Left lung (tissue), 10 donors: ENCODE measurements around the gene STS. TPM values are rescaled to one million over a fixed set of nuclear protein-coding genes. Genes with fewer than 3 reads are reported as not detected.

Experiments used
- ATAC-seq: fragments of 200-7000 bp; cut with Tn5 transposase; one replicate; pipeline ENCODE4 v1.9.1; 2020; ENCODE audit warnings: moderate library complexity
- DNase-seq, 4 donors: peaks; one replicate each; pipeline ENCODE4 v3.0.0-alpha.2; 2013 to 2020
- H3K27ac ChIP-seq, 2 donors: fragments of 200-600 bp; sonication (generic) in 1 of 2; one replicate each; pipeline versions ENCODE4 v1.5.0 to v1.8.0; 2020 to 2021
- H3K27me3 ChIP-seq, 2 donors: fragments of 200-600 bp; sonication (generic) in 1 of 2; one replicate each; pipeline versions ENCODE4 v1.5.0 to v1.8.0; 2020 to 2021
- H3K36me3 ChIP-seq, 2 donors: fragments of 200-600 bp; sonication (generic) in 1 of 2; one replicate each; pipeline versions ENCODE4 v1.5.0 to v1.8.0; 2020 to 2021
- H3K4me1 ChIP-seq, 2 donors: fragments of 200-600 bp; one replicate each; pipeline ENCODE4 v1.8.0; 2021
- H3K4me3 ChIP-seq, 2 donors: fragments of 200-600 bp; sonication (generic) in 1 of 2; one replicate each; pipeline versions ENCODE4 v1.5.0 to v1.8.0; 2020 to 2021; ENCODE audit warnings: mild to moderate bottlenecking in 1 of 2
- H3K9me3 ChIP-seq, 2 donors: fragments of 200-600 bp; sonication (generic) in 1 of 2; one replicate each; pipeline versions ENCODE4 v1.5.0 to v1.8.0; 2020 to 2021
- intact Hi-C, 2 donors: fragments of 100-400 bp; cut with DNase I; formaldehyde crosslinking; loops; one replicate each; pipeline versions ENCODE4 v1.11.2 to v1.14.2; 2022
- polyA plus RNA-seq, 6 donors: library from polyadenylated mRNA; unstranded; fragments of 120-200 nt; gene quantifications; one replicate each; pipeline ENCODE4 v1.2.1, GENCODE V29; 2013; ENCODE audit not compliant: insufficient read length in 6 of 6
- total RNA-seq, 2 donors: library from RNA; stranded (reverse); fragmentation: NEBNext Ultra II Directional; extraction: Animal tissue kit (Norgen Biotek cat#: 25700); gene quantifications; one replicate each; pipeline ENCODE4 v1.2.1, GENCODE V29; 2021
- TF ChIP-seq, protein P1 (sequence below), 2 donors: fragments of 200-600 bp; sonication (generic) in 1 of 2; IDR thresholded peaks; one replicate each; pipeline versions ENCODE4 v1.5.0 to v1.8.0; 2021; ENCODE audit warnings: antibody characterized with exemption in 2 of 2
- donor health status: DM: no; HTN: yes; CAD: no.
- donor health status: DM: no; HTN: no; CAD: no.

Gene STS
- total and polyA plus RNA-seq, 8 donors, result 4.9 to 33.8 (median 6.2) TPM

DNA sequence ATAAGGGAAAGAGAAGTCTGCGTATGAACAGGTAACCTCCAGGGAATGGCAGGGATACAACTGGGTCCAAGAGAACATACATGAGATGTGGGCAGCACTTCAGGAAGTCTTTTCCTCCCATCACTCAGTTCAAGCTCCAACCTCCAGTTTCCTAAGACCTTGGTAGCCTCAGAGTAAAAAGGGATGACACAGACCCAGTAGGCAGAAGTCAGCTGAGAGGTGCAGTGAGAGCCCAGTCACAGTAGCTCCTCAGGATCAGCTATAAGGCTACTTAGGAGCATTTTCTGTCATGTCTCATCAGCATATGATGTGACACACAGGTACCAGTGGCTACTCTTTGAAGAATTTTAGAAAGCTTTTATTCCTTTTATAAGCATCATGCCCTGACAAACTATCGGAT, 12.5 kb upstream of the STS start:
- ATAC-seq, result no peak
- TF ChIP-seq, protein P1, sequence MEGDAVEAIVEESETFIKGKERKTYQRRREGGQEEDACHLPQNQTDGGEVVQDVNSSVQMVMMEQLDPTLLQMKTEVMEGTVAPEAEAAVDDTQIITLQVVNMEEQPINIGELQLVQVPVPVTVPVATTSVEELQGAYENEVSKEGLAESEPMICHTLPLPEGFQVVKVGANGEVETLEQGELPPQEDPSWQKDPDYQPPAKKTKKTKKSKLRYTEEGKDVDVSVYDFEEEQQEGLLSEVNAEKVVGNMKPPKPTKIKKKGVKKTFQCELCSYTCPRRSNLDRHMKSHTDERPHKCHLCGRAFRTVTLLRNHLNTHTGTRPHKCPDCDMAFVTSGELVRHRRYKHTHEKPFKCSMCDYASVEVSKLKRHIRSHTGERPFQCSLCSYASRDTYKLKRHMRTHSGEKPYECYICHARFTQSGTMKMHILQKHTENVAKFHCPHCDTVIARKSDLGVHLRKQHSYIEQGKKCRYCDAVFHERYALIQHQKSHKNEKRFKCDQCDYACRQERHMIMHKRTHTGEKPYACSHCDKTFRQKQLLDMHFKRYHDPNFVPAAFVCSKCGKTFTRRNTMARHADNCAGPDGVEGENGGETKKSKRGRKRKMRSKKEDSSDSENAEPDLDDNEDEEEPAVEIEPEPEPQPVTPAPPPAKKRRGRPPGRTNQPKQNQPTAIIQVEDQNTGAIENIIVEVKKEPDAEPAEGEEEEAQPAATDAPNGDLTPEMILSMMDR (IDR thresholded peaks at IDR 0.05), result no peak

DNA sequence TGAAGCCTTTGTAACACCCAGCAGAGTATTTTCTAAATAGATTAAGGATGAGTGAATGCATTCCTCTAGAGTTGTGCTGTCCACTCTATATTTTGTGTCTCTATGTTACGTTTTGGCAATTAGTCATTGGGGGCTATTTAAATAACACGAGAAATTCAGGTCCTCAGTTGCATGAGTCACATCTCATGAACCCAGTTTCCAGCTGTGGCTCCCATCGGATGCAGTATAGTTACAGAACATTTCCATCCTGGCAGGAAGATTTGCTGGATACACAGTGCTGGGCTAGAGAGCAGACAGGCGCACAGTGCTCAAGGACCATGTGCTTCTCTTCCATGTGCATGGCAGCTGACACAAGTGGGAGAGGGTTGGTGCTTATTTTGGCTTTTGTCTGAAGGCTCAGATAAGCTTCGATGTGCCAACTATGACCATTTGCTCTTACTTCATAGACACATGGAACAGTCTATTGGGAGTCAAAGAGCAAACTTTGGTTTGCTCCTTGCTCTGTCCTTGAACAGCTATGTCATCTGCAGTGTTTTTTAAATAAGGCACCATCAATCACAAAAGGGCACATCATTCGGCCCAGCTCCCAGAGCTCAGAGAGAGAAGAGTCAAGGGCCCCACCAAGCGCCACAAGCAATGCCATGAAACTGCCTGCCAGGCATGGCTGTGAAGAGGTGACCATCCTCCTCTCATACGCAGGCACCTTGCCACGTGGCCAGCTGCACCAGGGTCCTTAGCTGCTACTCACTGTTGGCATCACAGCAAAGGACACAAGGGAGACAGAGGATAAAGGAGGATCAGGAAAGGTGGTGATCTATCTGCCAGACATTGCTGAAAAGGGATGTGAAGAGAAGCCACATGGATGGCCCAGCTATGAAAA, 8.1 kb upstream of the STS start:
- Histone ChIP-seq H3K36me3 (no peaks in the 10 kb centered on the region), H3K4me3 (no peak overlapping the region), H3K4me1 (no peaks in the 10 kb centered on the region), H3K9me3 (no peaks in the 10 kb centered on the region), H3K27ac (no peak overlapping the region), H3K27me3 (no peaks in the 10 kb centered on the region)
- intact Hi-C loops, result no loop called here
- TF ChIP-seq, protein P1 (IDR thresholded peaks at IDR 0.05), result no peak
- no peak for DNase-seq
- ATAC-seq, result no peak

More for the DNA sequence above, 12.5 kb upstream of the STS start:
- H3K27ac ChIP-seq, result no peak overlapping the region
- H3K4me3 ChIP-seq, result no peak overlapping the region
- intact Hi-C loops, result no loop called here
- no peaks in the 10 kb centered on the region for H3K9me3 ChIP-seq
- no peaks in the 10 kb centered on the region for H3K27me3 ChIP-seq
- H3K4me1 ChIP-seq, result peaks cover 10 to 11% of the 10 kb centered on the region in 2 donors
- no peak for DNase-seq
- no peaks in the 10 kb centered on the region for H3K36me3 ChIP-seq

DNA sequence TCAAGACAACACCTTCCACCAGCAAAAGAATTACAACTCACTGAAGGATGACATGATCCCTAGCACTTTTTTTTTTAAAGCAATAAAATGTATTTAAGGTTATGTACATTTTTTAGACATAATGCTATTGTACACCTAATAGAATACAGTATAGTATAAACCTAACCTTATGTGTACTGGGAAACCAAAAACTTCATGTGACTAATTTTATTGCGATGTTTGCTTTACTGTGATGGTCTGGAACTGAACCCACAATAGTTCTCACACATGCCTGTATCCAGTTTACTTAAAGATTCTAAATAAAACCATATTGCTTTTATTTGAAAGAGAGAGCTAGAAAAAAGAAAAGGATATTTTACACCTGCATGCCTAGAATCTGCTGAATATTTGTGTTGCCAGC, 4.4 kb upstream of the STS start:
- TF ChIP-seq, protein P1 (IDR thresholded peaks at IDR 0.05), result no peak
- intact Hi-C loops, result no loop called here

DNA sequence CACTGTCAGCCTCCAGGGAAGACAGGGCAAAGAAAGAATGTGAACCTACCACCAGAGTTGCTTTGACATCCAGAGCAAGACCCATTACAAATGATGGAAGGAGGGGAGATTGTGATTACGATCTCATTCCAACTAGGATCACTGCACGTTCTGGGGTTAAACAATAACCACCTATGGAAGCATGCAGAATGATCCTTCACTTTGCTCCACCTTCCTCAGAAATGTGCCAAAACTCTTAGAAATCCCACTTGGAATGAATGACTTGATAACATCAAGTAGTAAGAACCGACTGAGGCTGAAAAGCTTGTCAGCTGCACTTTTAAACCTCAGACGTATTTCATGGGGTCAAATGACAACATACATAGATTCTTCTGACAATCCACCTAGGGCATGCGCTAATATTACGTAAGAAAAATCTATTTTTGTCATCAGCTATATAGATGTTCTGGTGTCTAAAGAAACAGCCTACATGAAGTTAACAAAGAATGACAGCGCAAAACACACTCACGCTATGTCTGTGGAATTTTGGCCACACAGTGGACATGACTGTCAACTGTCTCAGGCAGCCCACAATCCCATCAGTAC, 3.5 kb upstream of the STS start:
- no peak for DNase-seq
- H3K27ac ChIP-seq, result no peak overlapping the region
- peak; percentile 3 for ATAC-seq
- no peaks in the 10 kb centered on the region for H3K36me3 ChIP-seq
- TF ChIP-seq, protein P1 (IDR thresholded peaks at IDR 0.05), result no peak
- no peak overlapping the region for H3K4me3 ChIP-seq
- H3K9me3 ChIP-seq, result no peaks in the 10 kb centered on the region
- peaks cover 7 to 18% of the 10 kb centered on the region in 2 donors for H3K4me1 ChIP-seq
- intact Hi-C loops, result no loop called here
- no peaks in the 10 kb centered on the region for H3K27me3 ChIP-seq

More for the DNA sequence above, 4.4 kb upstream of the STS start:
- Histone ChIP-seq H3K27me3 (no peaks in the 10 kb centered on the region), H3K27ac (no peak overlapping the region), H3K4me1 (peaks cover 7 to 18% of the 10 kb centered on the region in 2 donors), H3K9me3 (no peaks in the 10 kb centered on the region), H3K36me3 (no peaks in the 10 kb centered on the region), H3K4me3 (no peak overlapping the region)
- DNase-seq (no peak), ATAC-seq (no peak)

DNA sequence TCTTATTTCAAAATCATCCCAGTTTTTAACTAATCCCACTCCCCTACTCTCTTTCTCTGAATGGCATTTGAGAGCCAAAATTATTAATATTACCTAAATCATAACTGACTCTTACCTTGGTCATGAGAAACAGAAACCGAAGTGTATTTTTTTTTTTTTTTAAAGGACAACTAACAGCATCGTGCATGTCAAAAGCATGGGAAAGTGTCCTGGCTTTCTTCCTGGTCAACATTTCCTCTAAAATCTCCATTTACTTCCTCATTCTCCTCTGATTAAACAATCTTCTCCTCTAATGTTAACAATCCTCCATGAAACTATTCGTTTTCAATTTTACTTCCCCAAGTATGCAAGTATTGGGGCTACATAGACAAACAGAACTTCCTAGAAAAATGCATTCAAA, 2.1 kb upstream of the STS start:
- TF ChIP-seq, protein P1 (IDR thresholded peaks at IDR 0.05), result no peak
- Histone ChIP-seq H3K4me1 (peaks cover 7 to 18% of the 10 kb centered on the region in 2 donors), H3K9me3 (no peaks in the 10 kb centered on the region), H3K4me3 (no peak overlapping the region), H3K27ac (peak overlapping the region; percentile 7 to 53), H3K27me3 (no peaks in the 10 kb centered on the region), H3K36me3 (no peaks in the 10 kb centered on the region)
- DNase-seq (no peak), ATAC-seq (no peak)
- intact Hi-C loops, result no loop called here
